Duodenal mucosa (tissue), 2 donors: ENCODE data around the gene PDK2.
A peak's percentile ranks its signal among the peaks of the same experiment; 100 is the strongest.

Experiments used
- H3K27ac ChIP-seq: one replicate; pipeline ENCODE4 v1.7.0; 2013; ENCODE audit warnings: low read depth, low read length
- H3K27me3 ChIP-seq, 2 donors: one replicate each; pipeline ENCODE4 v1.7.0; 2013; ENCODE audit warnings: low read length in 2 of 2, control low read depth in 1 of 2; ENCODE audit not compliant: insufficient read depth in 2 of 2, control insufficient read depth in 1 of 2
- H3K36me3 ChIP-seq, 2 donors: one replicate each; pipeline ENCODE4 v1.7.0; 2013; ENCODE audit warnings: low read length in 2 of 2, control low read depth in 1 of 2; ENCODE audit not compliant: insufficient read depth in 2 of 2, control insufficient read depth in 1 of 2
- H3K4me1 ChIP-seq, 2 donors: one replicate each; pipeline ENCODE4 v1.7.0; 2013; ENCODE audit warnings: low read length in 2 of 2, control low read depth in 1 of 2; ENCODE audit not compliant: insufficient read depth in 2 of 2, control insufficient read depth in 1 of 2
- H3K4me3 ChIP-seq, 2 donors: one replicate each; pipeline ENCODE4 v1.7.0; 2013; ENCODE audit warnings: low read length in 2 of 2, low read depth in 1 of 2
- H3K9ac ChIP-seq, 2 donors: one replicate each; pipeline ENCODE4 v1.7.0; 2013; ENCODE audit warnings: low read length in 2 of 2, low read depth in 1 of 2
- H3K9me3 ChIP-seq, 2 donors: one replicate each; pipeline ENCODE4 v1.7.0; 2013; ENCODE audit warnings: low read length in 2 of 2, control low read depth in 1 of 2; ENCODE audit not compliant: control insufficient read depth in 1 of 2

The PDK2 gene

GRCh38 chr17:50114401-50114800 lies 19.2 kb downstream of the PDK2 start:
- Histone ChIP-seq H3K9ac (no peak overlapping the region), H3K27me3 (peaks cover 9 to 14% of the 10 kb centered on the region in 2 donors), H3K9me3 (no peaks in the 10 kb centered on the region), H3K4me3 (no peak overlapping the region), H3K27ac (no peak overlapping the region), H3K36me3 (peaks cover 5 to 14% of the 10 kb centered on the region in 2 donors), H3K4me1 (peaks cover 22 to 40% of the 10 kb centered on the region in 2 donors)

- H3K27me3 ChIP-seq = peaks cover 9 to 14% of the 10 kb centered on the region in 2 donors
- H3K9me3 ChIP-seq = no peaks in the 10 kb centered on the region
- peaks cover 22 to 40% of the 10 kb centered on the region in 2 donors for H3K4me1 ChIP-seq
- no peak overlapping the region for H3K27ac ChIP-seq
- H3K4me3 ChIP-seq = no peak overlapping the region
- no peak overlapping the region for H3K9ac ChIP-seq
- H3K36me3 ChIP-seq = peaks cover 0 to 11% of the 10 kb centered on the region in 2 donors
Measured at GRCh38 chr17:50114849-50115357, 19.8 kb downstream of the PDK2 start.

- no peak overlapping the region for H3K27ac ChIP-seq
- H3K4me1 ChIP-seq = peaks cover 22 to 40% of the 10 kb centered on the region in 2 donors
Measured at GRCh38 chr17:50115756-50116155, 20.6 kb downstream of the PDK2 start.

GRCh38 chr17:50117202-50118051 lies 22.3 kb downstream of the PDK2 start:
- H3K9ac ChIP-seq = no peak overlapping the region
- H3K4me1 ChIP-seq = peaks cover 10 to 27% of the 10 kb centered on the region in 2 donors
- peaks cover 9 to 14% of the 10 kb centered on the region in 2 donors for H3K27me3 ChIP-seq
- H3K36me3 ChIP-seq = no peaks in the 10 kb centered on the region
- no peak overlapping the region for H3K4me3 ChIP-seq
- H3K27ac ChIP-seq = no peak overlapping the region
- H3K9me3 ChIP-seq = no peaks in the 10 kb centered on the region

More at GRCh38 chr17:50115756-50116155, 20.6 kb downstream of the PDK2 start:
- Histone ChIP-seq H3K27me3 (peaks cover 9 to 14% of the 10 kb centered on the region in 2 donors), H3K9ac (no peak overlapping the region), H3K4me3 (no peak overlapping the region), H3K36me3 (peaks cover 0 to 3% of the 10 kb centered on the region in 2 donors), H3K9me3 (no peaks in the 10 kb centered on the region)

GRCh38 chr17:50118076-50118827 lies 23.1 kb downstream of the PDK2 start:
- Histone ChIP-seq H3K36me3 (no peaks in the 10 kb centered on the region), H3K27ac (no peak overlapping the region), H3K4me1 (peaks cover 4 to 19% of the 10 kb centered on the region in 2 donors), H3K4me3 (no peak overlapping the region), H3K27me3 (peaks cover 9 to 14% of the 10 kb centered on the region in 2 donors), H3K9ac (no peak overlapping the region), H3K9me3 (no peaks in the 10 kb centered on the region)

GRCh38 chr17:50118828-50119218 lies 23.7 kb downstream of the PDK2 start:
- no peak overlapping the region for H3K27ac ChIP-seq
- no peak overlapping the region for H3K9ac ChIP-seq
- no peaks in the 10 kb centered on the region for H3K9me3 ChIP-seq
- no peak overlapping the region for H3K4me3 ChIP-seq
- peaks cover 9 to 14% of the 10 kb centered on the region in 2 donors for H3K27me3 ChIP-seq
- H3K4me1 ChIP-seq = peaks cover 9 to 21% of the 10 kb centered on the region in 2 donors
- H3K36me3 ChIP-seq = no peaks in the 10 kb centered on the region

- Histone ChIP-seq H3K27me3 (peaks cover 4 to 8% of the 10 kb centered on the region in 2 donors), H3K36me3 (no peaks in the 10 kb centered on the region), H3K4me3 (no peak overlapping the region), H3K9ac (no peak overlapping the region), H3K9me3 (no peaks in the 10 kb centered on the region), H3K27ac (no peak overlapping the region), H3K4me1 (peaks cover 12 to 17% of the 10 kb centered on the region in 2 donors)
Measured at GRCh38 chr17:50120475-50121253, 25.5 kb downstream of the PDK2 start.

- Histone ChIP-seq H3K36me3 (no peaks in the 10 kb centered on the region), H3K27me3 (peaks cover 0 to 3% of the 10 kb centered on the region in 2 donors), H3K9me3 (no peaks in the 10 kb centered on the region), H3K4me1 (peaks cover 8 to 16% of the 10 kb centered on the region in 2 donors), H3K4me3 (no peak overlapping the region), H3K27ac (no peak overlapping the region), H3K9ac (no peak overlapping the region)
Measured at GRCh38 chr17:50122945-50123344, 27.8 kb downstream of the PDK2 start.

- Histone ChIP-seq H3K4me3 (no peak overlapping the region), H3K27ac (peak overlapping the region; percentile 26), H3K27me3 (peaks cover 0 to 7% of the 10 kb centered on the region in 2 donors), H3K9me3 (no peaks in the 10 kb centered on the region), H3K4me1 (peaks cover 13 to 24% of the 10 kb centered on the region in 2 donors), H3K9ac (no peak overlapping the region), H3K36me3 (no peaks in the 10 kb centered on the region)
Measured at GRCh38 chr17:50123649-50124349, 28.6 kb downstream of the PDK2 start.
